ENCODE results near the gene STK36.

The STK36 gene

GRCh38 chr2:218721934-218722333 lies 50.0 kb downstream of the STK36 start:
- DNase-seq, result no peak

- no peak for DNase-seq
Measured at GRCh38 chr2:218722419-218722818, 50.5 kb downstream of the STK36 start.

GRCh38 chr2:218722876-218723785 lies 51.2 kb downstream of the STK36 start:
- no peak for DNase-seq

- DNase-seq, result no peak
Measured at GRCh38 chr2:218726004-218726574, 54.2 kb downstream of the STK36 start.

- DNase-seq, result no peak
Measured at GRCh38 chr2:218727502-218728165, 55.7 kb downstream of the STK36 start.

- DNase-seq, result no peak
Measured at GRCh38 chr2:218729640-218730039, 57.8 kb downstream of the STK36 start.

GRCh38 chr2:218732052-218732760 lies 60.3 kb downstream of the STK36 start:
- no peak for DNase-seq

- DNase-seq, result no peak
Measured at GRCh38 chr2:218732761-218733158, 60.9 kb downstream of the STK36 start.

- no peak for DNase-seq
Measured at GRCh38 chr2:218733171-218734021, 61.5 kb downstream of the STK36 start.

- DNase-seq, result no peak
Measured at GRCh38 chr2:218734190-218734975, 62.5 kb downstream of the STK36 start.

GRCh38 chr2:218736531-218736930 lies 64.6 kb downstream of the STK36 start:
- DNase-seq, result no peak

- no peak for DNase-seq
Measured at GRCh38 chr2:218743068-218743467, 71.2 kb downstream of the STK36 start.

- DNase-seq, result no peak
Measured at GRCh38 chr2:218744615-218745014, 72.7 kb downstream of the STK36 start.

- no peak for DNase-seq
Measured at GRCh38 chr2:218745160-218745558, 73.3 kb downstream of the STK36 start.

GRCh38 chr2:218745559-218746469 lies 73.9 kb downstream of the STK36 start:
- DNase-seq, result no peak

GRCh38 chr2:218746470-218746795 lies 74.5 kb downstream of the STK36 start:
- no peak for DNase-seq

GRCh38 chr2:218746960-218747359 lies 75.1 kb downstream of the STK36 start:
- DNase-seq, result no peak

GRCh38 chr2:218748741-218749441 lies 77.0 kb downstream of the STK36 start:
- no peak for DNase-seq

Measured in GDM1 (cell line).